Tibial nerve (tissue), 3 donors: ENCODE results near the gene RPS6KA6.

Experiments
- POLR2A ChIP-seq, 2 donors: fragments of 450-650 bp; IDR thresholded peaks; one replicate each; pipeline ENCODE4 v1.6.1; 2017; ENCODE audit warnings: antibody characterized with exemption in 2 of 2, mild to moderate bottlenecking in 2 of 2, moderate library complexity in 2 of 2
- TF ChIP-seq, protein P1 (sequence below), 5 experiments: fragments of 200-600 bp in 3 of 5; fragments of 450-650 bp in 2 of 5; sonication (generic) in 3 of 5; IDR thresholded peaks; one replicate each; pipeline ENCODE4 v1.5.1; 2016 to 2019; ENCODE audit warnings: antibody characterized with exemption in 5 of 5, mild to moderate bottlenecking in 3 of 5, moderate library complexity in 2 of 5

DNA sequence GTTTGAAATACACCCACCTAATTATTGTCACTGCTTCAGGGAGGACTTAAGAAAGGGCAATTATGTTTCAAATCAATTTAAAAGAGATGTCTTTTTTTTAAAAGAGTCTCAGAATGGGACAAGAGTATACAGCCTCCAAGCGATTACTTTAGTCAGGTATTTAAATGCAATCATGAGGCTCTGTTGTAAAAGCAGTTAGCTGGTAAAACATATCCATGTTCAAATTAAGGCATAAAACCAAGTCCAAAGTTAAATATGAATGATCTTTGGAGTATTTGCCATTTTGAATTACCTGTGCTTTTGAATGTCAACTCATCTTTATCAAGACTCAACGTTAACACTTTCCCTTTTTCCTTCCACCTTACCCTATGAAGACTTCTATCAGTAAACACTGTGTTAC is 13.7 kb downstream of the RPS6KA6 start:
- TF ChIP-seq, protein P1, sequence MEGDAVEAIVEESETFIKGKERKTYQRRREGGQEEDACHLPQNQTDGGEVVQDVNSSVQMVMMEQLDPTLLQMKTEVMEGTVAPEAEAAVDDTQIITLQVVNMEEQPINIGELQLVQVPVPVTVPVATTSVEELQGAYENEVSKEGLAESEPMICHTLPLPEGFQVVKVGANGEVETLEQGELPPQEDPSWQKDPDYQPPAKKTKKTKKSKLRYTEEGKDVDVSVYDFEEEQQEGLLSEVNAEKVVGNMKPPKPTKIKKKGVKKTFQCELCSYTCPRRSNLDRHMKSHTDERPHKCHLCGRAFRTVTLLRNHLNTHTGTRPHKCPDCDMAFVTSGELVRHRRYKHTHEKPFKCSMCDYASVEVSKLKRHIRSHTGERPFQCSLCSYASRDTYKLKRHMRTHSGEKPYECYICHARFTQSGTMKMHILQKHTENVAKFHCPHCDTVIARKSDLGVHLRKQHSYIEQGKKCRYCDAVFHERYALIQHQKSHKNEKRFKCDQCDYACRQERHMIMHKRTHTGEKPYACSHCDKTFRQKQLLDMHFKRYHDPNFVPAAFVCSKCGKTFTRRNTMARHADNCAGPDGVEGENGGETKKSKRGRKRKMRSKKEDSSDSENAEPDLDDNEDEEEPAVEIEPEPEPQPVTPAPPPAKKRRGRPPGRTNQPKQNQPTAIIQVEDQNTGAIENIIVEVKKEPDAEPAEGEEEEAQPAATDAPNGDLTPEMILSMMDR (IDR thresholded peaks at IDR 0.05): no peak
- TF ChIP-seq POLR2A (IDR thresholded peaks at IDR 0.05): no peak
